Measurements from ENCODE around the gene UNC93B1.
"Not testable (repeated sequence)": the region's sequence is repeated elsewhere in the genome, so short reads cannot be mapped to it uniquely, and the experiment has no call there.

UNC93B1 gene

DNA sequence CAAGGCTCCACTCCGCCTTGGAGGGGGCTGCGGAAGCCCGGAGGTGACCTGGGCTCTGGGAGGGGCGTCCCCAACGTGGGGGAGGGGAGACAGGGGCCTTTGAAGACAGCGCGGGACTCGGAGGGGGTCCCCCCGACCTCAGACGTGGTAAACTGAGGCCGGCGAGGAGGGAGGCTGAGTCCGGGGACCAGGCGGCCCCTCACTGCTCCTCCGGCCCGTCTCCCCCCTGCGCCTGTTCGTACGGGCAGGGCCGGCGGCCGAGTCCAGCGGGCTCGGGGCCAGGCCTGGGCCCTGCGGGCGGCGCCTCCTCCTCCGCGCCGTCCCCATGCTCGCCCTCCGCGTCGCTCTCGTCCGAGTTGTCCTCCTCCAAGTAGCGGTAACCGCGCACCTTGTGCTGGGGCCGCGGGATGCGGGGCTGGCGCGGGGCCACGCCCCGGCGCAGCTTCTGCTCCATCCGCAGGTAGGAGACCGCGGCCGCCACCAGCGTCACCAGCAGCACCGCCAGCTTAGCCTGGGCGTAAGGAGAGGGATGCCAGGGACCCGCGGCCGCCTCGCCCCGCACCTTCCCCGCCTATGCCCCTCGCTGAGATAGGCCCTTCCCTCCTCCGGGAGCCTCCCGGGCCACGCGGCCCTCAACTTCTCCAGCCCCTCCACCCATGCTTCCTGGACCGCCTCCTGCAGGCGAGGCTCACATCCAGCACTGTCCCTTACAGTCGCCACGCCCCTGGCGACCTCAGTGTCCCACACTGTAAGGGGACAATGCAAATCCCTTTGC, 12.4 kb downstream of the UNC93B1 start:
- DNase-seq (ENCODE audit: low spot score), result not testable (repeated sequence)

DNA sequence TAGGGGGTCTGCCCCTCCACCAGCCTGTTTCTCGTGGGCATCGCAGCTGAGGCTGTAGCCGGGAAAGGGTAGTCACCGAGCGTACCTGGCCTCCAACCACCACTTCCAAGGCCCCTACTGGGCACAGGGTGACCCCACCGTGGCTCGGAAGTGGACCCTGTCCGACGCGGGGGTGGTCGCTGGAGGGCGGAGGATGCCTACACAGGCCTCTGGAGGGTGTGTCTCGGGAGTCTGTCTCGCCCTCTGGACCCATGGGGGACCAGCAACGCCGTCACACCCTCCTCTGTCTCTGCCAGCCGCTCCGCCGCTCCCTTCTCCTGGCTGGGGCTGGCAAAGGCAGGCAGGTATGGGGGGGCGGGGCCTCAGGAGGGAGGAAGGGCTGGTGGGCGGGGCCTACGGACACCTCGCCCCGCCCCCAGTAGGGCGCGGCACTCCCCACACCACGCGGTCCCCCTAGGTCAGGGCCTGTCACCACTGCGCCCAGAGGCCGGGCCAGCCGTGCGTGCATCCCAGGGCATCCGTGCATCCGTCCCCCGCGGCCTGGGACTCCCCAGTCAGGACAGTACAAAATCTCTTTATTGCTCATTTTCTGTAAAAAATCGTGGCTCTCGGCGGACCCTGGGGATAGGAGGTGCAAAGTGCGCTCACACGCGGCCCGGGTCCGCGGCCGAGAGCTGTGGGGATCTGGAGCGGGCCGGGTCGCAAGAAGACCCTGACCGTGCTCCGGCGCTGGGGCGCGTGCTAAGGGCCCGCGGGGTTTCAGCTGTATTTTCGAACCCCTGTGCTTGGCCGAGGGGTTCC, 13.2 kb downstream of the UNC93B1 start:
- DNase-seq (ENCODE audit: low spot score), result not testable (repeated sequence)

DNA sequence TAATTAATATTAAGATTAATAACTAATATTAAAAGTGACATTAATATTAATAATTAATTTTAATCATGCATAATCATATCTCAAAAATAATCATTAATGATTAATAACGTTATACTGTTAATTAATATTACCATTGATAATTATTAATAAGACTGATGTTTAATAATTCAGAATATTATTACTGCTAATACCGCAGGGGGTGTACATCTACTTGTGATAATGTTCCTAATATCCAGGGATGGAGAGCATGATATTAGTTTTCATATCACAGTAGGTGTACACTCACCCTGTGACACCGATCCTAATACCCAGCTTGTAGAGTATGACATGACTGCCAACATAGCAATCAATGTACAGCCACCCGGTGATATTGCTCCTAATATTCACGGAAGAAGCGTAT, 18.6 kb downstream of the UNC93B1 start:
- DNase-seq (ENCODE audit: low spot score), result not testable (repeated sequence)

DNA sequence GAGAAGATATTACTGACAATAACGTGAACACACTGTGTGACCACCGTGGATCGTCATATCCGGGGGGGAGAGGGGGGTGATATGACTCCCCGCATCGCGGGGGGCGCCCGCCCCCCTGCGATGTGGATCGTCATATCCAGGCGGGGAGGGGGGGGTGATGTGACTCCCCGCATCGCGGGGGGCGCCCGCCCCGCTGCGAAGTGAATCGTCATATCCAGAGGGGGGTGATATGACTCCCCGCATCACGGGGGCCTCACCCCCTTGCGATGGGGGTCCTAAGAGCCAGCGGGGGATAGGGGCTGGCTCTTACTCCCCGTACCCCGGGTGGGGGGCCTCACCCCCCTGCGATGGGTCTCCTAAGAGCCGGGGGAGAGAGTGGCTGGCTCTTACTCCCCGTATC, 19.9 kb downstream of the UNC93B1 start:
- no peak for DNase-seq (ENCODE audit: low spot score)

DNA sequence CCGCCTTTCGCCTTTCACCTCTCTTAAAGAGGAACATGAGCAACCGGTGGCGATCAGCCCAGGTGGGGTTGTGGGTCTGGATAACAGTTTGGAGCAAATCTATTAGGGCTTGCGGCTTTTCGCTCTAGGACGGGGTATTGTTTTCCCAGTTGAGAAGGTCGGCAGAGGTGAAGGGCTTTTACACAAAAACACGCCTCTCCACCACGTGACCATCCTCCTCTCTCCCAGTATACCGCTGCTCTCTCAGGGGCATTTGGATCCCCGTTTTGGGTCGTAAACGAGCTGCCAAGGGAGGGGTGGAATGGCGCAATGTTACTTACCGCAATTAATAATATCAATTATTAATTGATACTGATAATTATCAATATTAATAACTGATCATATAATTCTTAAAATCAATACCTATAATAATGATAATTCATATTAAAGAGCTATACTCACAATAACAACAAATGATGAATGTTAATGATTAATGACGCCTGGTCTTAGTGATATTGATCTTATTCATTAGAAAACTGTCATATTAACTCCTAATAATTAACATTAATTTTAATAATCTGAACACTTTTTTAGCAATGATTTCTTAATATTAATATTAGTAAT, 21.5 kb downstream of the UNC93B1 start:
- DNase-seq (ENCODE audit: low spot score), result not testable (repeated sequence)

DNA sequence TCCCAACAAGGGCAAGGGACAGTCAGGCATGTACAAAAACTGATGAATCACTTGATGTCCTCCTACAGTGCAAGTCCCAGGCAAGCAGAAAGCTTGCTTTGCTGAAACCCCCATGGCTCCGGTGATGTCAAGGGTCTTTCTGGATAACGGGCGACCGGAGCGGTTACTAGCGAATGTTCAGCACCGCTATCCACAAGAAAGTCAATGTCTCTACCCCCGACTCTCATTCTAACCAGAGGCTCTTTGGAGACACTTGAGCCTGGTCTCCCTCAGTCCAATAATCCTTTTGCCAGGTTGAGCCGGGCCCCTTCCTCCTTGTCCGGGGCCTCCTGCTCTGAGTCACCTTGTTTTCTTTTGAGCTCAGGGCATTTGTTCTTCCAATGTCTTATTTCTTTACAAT, 22.7 kb downstream of the UNC93B1 start:
- not testable (repeated sequence) for DNase-seq (ENCODE audit: low spot score)

DNA sequence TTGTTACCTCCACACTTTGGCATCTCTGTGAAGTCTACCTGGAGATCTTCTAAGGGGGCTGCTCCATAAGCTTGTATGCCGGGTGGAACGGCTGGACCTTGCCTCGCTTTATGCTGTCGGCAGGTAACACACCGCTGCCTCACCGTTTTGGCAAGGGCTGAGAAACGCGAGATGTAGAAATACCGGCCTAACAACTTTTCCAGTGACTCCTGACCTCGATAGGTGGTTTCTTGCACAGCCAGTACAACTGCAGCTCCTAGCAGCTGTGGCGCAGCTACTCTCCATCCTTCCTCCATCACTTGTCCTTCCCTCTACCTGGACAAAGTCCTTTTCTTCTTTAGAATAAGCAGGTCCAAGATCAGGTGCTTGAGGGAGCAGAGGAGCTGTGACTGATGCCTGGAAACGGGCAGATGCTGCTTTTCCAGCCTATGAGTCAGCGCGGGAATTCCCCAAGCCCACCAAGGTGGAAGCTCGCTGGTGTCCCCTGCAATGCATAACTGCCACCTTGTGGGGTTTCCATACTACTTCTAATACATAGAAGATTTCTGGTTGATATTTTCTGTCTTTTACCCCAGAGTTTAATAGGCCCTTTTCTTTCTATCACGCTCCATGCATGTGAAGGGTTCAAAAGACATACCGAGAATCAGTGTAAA, 25.0 kb downstream of the UNC93B1 start:
- DNase-seq (ENCODE audit: low spot score), result not testable (repeated sequence)

DNA sequence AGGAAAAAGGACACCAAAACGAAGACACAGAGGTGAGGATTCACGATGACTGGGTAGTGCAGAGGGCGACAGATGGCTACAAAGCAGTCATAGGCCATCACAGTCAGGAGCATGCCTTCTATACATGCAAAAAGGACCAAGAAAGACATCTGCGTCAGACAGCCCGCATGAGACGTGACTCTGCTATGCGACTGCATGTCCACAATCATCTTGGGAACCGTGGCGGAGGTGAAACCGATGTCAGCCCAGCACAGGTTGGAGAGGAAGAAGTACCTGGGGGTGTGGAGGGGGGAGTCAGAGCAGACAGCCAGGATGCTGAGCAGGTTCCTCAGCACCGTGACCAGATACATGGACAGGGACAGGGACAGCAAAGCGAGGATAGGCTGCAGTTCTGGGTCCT, 29.2 kb downstream of the UNC93B1 start:
- DNase-seq (ENCODE audit: low spot score), result not testable (repeated sequence)

DNA sequence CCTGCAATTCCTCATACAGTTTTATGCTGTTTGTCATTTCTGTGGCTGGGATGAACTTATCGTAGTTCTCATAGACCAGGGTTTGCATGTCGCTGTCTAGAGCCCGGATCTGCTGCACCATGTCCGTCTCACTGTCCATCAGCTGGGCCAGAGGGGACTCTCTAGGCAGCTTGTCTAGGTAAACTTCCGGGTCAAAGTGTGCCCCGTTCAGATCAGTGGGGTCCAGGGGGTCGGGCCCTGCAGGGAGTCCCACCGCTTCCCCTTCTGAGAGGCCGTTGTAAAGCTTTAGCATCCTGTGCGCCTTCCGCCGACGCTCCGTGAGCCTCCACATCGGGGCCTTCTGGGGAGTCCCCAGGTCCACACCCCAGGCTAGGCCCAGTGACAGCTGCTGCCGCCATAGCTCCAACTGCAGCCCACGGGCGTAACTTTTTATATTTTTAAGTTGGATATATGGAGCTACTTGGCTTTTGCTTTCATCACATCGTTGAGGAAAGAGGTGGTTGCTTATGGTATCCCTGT, 38.0 kb downstream of the UNC93B1 start:
- not testable (repeated sequence) for DNase-seq (ENCODE audit: low spot score)

DNA sequence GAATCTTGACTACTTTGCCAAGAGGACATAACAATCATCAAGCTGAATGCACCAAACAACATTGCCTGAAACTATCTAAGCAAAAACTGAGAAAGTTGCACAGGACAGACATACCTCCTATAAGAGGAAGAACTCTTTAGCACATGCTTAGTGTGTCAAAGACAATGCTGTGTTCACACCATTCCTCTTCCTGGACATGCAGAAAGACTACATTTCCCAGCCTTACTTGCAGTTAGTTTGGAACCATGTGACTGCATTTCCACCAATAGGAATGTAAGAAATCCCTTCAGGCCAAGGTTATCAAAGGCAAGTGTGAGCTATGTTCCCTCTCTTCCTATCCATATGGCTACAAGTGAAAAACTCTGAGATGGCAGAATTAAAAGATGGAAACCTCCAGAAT, 39.2 kb downstream of the UNC93B1 start:
- DNase-seq (ENCODE audit: low spot score), result not testable (repeated sequence)

DNA sequence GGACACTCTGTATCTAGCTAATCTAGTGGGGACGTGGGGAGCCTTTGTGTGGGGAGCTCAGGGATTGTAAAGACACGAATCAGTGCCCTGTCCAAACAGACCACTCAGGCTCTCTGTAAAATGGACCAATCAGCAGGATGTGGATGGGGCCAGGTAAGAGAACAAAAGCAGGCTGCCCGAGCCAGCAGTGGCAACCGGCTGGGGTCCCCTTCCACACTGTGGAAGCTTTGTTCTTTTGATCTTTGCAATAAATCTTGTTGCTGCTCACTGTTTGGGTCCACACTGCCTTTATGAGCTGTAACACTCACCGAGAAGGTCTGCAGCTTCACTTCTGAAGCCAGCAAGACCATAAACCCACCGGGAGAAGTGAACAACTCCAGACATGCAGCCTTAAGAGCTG, 40.0 kb downstream of the UNC93B1 start:
- not testable (repeated sequence) for DNase-seq (ENCODE audit: low spot score)

DNA sequence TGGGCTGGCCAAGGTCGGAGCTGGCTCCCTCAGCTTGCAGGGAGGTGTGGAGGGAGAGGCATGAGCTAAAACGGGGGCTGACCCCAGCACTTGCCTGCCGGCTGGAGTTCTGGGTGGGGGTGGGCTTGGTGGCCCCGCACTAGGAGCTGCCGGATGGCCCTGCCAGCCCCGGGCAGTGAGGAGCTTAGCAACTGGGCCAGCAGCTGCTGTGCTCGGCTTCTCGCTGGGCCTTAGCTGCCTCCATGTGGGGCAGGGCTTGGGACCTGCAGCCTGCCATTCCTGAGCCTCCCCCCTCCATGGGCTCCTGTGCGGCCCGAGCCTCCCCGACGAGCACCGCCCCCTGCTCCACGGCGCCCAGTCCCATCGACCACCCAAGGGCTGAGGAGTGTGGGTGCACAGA, 40.7 kb downstream of the UNC93B1 start:
- DNase-seq (ENCODE audit: low spot score), result not testable (repeated sequence)

DNA sequence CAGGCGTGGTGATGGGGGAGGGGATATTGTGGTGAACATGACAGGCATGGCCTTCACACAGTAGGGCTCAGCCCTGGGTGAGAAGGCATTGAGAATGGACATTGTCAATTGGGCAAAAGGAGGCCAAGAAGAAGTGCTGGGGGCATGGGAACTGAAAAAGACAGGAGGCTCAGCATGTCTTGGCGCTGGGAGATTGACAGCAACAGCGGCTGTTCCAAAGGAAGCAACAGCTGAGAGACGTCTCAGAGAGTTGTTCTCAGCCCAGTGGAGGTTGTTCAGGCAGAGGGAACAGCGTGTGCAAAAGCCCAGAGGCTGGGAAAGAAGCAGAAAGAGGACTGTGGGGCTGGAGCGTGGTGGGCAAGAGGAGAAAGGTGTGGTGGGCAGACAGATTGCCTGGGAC, 47.7 kb downstream of the UNC93B1 start:
- DNase-seq (ENCODE audit: low spot score), result not testable (repeated sequence)

DNA sequence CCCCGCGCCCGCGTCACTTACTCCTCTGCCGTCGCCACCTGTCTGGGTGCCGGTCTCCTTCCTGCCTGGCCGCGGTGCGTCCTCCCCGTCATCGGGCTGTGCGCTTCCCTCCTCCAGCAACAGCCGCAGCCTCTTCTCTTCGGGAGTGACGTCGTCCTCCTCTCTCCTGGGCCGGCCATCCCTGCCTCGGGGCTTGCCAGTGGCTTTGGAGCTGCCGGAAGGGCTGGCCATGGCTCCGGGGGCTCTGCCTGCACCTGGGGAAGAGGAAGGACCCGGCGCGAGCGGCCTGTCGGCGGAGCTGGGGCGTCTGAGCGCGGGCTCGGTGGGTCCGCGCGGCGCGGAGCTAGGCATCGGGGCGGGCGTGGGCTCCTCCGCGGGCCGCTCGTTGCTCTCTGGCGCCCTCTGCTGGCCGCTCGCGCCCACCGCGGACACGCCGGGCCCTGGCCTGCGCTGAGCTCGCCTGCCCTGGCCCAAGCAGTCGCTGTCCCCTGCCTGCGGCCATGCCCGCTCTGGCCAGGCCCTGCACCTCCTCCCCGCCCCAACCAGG, 48.4 kb downstream of the UNC93B1 start:
- DNase-seq (ENCODE audit: low spot score), result peak; percentile 47

DNA sequence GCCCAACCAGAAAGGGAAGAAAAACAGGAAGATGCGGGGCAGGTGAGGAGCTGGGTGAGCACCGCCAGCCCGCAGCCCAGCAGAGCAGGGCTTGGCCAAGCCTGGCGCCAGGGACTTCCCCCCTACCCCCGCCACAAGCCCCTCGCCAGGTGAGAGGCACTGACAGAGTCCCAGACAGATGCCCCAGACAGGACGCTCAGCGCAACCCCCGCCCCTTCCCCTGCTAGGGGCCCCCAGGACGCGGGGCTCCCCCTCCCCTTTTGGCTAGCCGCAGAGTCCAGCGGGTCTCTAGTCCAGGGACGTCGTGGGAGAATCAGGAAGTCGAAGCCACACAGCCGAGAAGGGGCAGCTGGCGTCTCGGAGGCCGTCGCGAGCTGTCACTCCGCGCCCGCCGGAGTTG, 48.9 kb downstream of the UNC93B1 start:
- DNase-seq (ENCODE audit: low spot score), result not testable (repeated sequence)

DNA sequence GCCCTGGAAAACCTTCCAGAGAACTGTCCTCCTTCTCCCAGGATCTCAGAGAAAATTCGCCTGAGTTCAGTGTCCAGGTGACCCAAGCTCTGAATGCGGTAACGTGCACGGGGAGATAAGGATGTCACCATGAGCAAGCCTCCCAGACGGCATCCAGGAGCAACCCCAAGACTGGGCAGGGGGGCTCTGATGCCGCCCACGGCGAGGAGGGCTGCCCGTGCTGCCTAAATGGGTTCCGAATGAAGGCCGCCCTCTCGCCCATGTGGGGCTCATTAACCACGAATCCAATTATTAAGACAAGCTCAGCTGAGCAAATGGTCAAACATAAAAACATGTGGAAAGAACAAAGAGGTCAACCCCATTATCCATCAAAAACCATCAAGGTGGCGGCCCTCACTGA, 49.6 kb downstream of the UNC93B1 start:
- not testable (repeated sequence) for DNase-seq (ENCODE audit: low spot score)

DNA sequence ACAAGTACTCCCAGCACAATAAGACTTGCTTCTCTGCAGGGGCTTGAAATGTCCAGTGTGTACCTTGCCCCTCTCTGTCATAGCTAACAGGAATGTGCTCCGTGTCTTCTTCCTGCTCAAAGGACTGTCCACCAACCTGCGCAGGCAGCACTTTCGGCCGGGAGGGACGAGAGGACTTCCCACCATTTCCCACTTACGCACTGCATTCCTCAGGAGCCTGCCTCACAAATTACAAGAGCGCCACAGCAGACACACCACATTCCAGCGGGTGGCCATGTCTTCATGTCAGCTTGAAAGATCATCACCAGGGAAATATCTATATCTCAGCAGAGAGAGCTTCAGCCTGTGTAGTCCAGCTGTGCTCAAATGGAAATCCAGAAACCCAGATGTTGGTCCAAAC, 53.2 kb downstream of the UNC93B1 start:
- not testable (repeated sequence) for DNase-seq (ENCODE audit: low spot score)

DNA sequence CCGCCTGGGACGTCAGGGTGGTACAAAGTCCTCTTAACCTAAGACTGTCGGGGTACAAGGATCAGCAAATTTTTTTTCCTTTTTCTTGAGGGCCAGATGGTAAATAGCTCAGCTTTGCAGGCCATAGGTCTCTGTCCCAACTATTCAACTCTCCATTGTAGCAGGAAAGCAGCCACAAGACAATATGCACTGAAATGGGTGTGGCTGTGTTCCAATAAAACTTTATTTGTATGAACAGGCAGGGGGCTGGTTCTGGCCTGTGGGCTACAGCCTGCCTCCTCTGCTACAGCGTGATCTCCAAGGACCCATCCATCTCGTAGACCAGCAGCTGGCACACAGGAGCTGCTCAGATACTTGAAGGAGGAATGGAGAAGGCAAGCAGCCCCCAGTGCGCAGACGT, 56.1 kb downstream of the UNC93B1 start:
- not testable (repeated sequence) for DNase-seq (ENCODE audit: low spot score)

DNA sequence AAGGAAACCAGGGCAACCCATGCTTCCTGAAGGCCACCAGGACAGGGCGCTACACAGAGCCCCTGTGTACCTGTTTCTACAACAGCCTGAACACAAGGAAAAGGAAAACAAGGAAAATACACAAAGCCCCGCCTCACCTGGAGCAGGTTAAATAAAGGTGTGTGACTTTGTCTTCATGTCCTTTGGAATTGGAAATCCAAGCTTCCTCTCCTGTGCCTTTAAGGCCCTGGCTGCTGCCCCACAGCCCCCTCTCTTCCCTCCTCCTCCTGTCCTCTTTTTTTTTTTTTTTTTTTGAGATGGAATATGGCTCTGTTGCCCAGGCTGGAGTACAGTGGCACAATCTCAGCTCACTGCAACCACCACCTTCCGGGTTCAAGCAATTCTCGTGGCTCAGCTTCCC, 57.5 kb downstream of the UNC93B1 start:
- not testable (repeated sequence) for DNase-seq (ENCODE audit: low spot score)

DNA sequence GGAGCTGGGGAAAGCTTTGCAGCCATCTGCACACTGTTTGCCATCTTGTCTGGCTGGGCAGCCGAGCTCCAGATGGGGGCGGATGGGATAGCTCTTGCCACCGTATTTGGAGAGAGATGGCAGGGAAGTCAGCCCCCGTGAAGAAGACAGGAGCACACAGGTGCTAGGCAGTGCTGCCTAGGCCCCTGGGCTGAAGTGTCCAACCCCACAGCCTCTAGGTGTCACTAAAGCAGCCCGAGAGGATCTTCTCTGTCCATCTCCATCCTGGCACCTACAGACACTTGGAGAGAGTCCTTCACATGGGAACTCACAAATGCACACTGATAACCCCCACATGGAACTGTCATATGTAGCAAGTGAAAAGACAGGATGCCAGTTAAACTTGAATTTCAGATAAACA, 60.5 kb downstream of the UNC93B1 start:
- DNase-seq (ENCODE audit: low spot score), result not testable (repeated sequence)

Measured in globus pallidus (tissue), 1 donor.